NB4 (cell line): Measurements from ENCODE around the gene TMEM178B.

Experiments used
- DNase-seq: peaks from one replicate; pipeline ENCODE4 v3.0.0; 2010; ENCODE audit warnings: low read depth
- H3K4me3 ChIP-seq: one replicate; pipeline ENCODE4 v1.5.1; 2011; ENCODE audit warnings: mild to moderate bottlenecking, low read depth, low read length, moderate library complexity
- CTCF ChIP-seq: IDR thresholded peaks from one replicate; pipeline ENCODE4 v1.5.1; 2012; ENCODE audit warnings: low read depth, low read length
- MAX ChIP-seq: IDR thresholded peaks from 2 replicates; pipeline ENCODE4 v1.6.1; 2011; ENCODE audit warnings: low read depth, low read length
- MYC ChIP-seq: IDR thresholded peaks from 2 replicates; pipeline ENCODE4 v1.6.1; 2011; ENCODE audit warnings: low read depth, low read length
- POLR2A ChIP-seq: IDR thresholded peaks from 2 replicates; pipeline ENCODE4 v1.6.1; 2011; ENCODE audit warnings: mild to moderate bottlenecking; ENCODE audit not compliant: insufficient read length; ENCODE audit errors: extremely low read depth

Gene TMEM178B

GRCh38 chr7:141461924-141462323, 388.1 kb downstream of the TMEM178B start:
- no peak for DNase-seq
- no peak for TF ChIP-seq POLR2A
- no peak for TF ChIP-seq MAX
- TF ChIP-seq CTCF, result no peak
- no peak for TF ChIP-seq MYC
- H3K4me3 ChIP-seq, result no peak overlapping the region

- H3K4me3 ChIP-seq, result no peak overlapping the region
- no peak for DNase-seq
- no peak for TF ChIP-seq POLR2A
- TF ChIP-seq MYC, result no peak
- TF ChIP-seq CTCF, result no peak
- no peak for TF ChIP-seq MAX
Measured at GRCh38 chr7:141462958-141463357, 389.1 kb downstream of the TMEM178B start.

- DNase-seq, result no peak
Measured at GRCh38 chr7:141463986-141464385, 390.1 kb downstream of the TMEM178B start.

GRCh38 chr7:141464551-141464950, 390.7 kb downstream of the TMEM178B start:
- TF ChIP-seq MAX (no peak), CTCF (no peak), POLR2A (no peak), MYC (no peak)
- no peak overlapping the region for H3K4me3 ChIP-seq
- no peak for DNase-seq

More at GRCh38 chr7:141463986-141464385, 390.1 kb downstream of the TMEM178B start:
- TF ChIP-seq POLR2A (no peak), CTCF (no peak), MYC (no peak), MAX (no peak)
- H3K4me3 ChIP-seq, result no peak overlapping the region

- no peak for DNase-seq
- no peak overlapping the region for H3K4me3 ChIP-seq
- TF ChIP-seq POLR2A (no peak), MYC (no peak), CTCF (no peak), MAX (no peak)
Measured at GRCh38 chr7:141466151-141466904, 392.5 kb downstream of the TMEM178B start.

GRCh38 chr7:141468341-141468740, 394.5 kb downstream of the TMEM178B start:
- no peak for DNase-seq
- H3K4me3 ChIP-seq, result no peak overlapping the region
- TF ChIP-seq MAX, result no peak
- no peak for TF ChIP-seq MYC
- TF ChIP-seq POLR2A, result no peak
- TF ChIP-seq CTCF, result no peak
